Measurements from ENCODE around the gene XRCC5.

XRCC5 gene

DNA sequence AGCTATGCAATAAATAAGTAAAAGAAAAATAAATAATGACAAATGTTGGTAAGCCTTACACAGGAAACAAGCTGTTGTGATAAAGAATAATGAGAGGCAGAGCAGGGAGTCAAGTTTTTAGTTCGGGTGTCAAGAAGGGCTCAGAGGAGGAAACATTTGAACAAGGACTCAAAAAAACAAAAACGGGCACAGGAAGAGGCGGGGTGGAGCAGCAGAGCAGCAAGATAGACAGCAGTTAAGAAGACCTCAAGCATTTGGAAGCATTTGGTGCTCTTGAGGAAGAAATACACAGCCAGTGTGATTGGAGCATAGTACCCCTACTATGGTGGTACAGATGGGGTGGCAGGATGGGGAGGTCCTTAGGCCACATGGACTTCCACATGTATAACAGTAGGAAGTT, 24.6 kb upstream of the XRCC5 start:
- DNase-seq (ENCODE audit: low read depth, low spot score), result no peak

GRCh38 chr2:216086207-216086893, 22.8 kb upstream of the XRCC5 start:
- DNase-seq (ENCODE audit: low read depth, low spot score), result no peak

- DNase-seq (ENCODE audit: low read depth, low spot score), result no peak
These were observed 18.8 kb upstream of the XRCC5 start for GRCh38 chr2:216090369-216090786.

- no peak for DNase-seq (ENCODE audit: low read depth, low spot score)
These were observed 16.5 kb upstream of the XRCC5 start for GRCh38 chr2:216092646-216093045.

DNA sequence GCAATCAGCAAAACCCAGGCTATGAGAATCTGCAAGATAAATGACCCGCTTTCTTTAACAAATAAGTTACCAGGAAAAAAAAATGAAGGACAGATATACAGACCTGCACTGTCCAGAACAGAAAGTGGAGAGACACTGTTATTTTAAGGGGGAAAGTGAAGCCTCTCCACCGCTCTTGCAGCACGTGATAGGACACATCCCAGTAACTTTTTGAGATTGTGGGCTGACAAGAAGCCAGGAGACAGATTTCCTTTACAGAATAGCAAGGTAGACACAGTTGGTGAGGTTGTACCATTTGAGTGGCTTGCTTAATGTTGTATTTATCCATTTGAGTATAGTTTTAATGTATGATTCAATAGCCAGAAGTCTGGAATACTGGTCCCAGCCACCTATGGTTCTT, 14.4 kb upstream of the XRCC5 start:
- no peak for DNase-seq (ENCODE audit: low read depth, low spot score)

- DNase-seq (ENCODE audit: low read depth, low spot score), result no peak
These were observed 10.5 kb upstream of the XRCC5 start for GRCh38 chr2:216098421-216099334.

DNA sequence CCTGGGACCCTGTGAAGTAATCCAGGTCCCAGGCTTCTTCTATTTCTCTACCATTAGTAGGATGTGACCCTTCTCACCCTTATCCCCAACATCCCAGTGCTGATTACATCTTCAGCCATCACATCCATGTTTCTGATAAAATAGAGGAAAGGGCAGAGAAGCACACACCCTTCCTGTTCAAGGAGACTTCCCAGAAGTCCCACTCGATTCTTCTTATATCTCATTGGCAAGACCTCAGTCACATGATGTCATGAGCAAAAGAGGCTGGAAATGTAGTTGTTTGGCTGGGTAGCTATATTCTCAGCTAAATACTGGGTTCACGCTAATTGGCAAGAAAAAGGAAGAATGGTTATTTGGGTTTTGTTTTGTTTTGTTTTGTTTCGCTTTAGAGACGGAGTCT, 8.0 kb upstream of the XRCC5 start:
- DNase-seq (ENCODE audit: low read depth, low spot score), result no peak

DNA sequence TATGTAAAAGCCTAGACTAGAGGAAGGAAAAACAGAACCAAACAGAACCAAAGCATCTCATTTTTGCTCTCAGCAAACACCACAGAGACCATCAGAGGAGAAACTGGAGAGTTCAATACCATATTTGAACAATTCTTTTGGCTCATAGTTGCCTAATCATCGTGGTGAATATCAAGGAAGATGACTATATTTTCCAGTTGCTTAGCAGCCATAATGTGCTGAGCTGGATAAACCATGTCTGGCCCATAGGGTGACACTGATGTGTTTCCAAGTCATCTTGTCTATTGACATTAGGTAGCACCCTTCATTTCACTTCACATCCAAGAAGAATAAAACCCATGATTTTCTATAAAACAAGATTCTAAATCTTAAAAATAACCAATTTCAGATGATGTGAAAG, 5.9 kb upstream of the XRCC5 start:
- DNase-seq (ENCODE audit: low read depth, low spot score), result no peak

DNA sequence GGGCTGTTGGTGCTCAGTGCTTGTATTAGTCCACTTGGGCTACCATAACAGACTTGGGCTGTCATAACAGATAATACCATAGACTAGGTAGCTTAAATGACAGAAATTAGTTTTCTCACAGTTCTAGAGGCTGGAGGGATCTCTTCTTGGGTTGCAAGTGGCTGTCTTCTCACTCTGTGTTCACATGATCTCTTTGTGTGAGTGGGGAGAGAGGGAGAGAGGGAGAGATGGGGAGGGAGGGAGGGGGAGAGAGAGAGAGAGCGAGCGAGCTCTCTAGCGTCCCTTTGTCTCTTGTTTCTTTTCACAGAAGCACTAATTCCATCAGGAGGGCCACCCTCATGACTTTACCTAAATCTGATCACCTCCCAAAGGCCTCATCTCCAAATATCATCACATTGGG, 4.5 kb upstream of the XRCC5 start:
- DNase-seq (ENCODE audit: low read depth, low spot score), result no peak

GRCh38 chr2:216107320-216107719, 1.8 kb upstream of the XRCC5 start:
- DNase-seq (ENCODE audit: low read depth, low spot score), result no peak

GRCh38 chr2:216107760-216108159, 1.4 kb upstream of the XRCC5 start:
- DNase-seq (ENCODE audit: low read depth, low spot score), result no peak

- DNase-seq (ENCODE audit: low read depth, low spot score), result no peak
These were observed 710 bp upstream of the XRCC5 start for GRCh38 chr2:216108310-216108966.

DNA sequence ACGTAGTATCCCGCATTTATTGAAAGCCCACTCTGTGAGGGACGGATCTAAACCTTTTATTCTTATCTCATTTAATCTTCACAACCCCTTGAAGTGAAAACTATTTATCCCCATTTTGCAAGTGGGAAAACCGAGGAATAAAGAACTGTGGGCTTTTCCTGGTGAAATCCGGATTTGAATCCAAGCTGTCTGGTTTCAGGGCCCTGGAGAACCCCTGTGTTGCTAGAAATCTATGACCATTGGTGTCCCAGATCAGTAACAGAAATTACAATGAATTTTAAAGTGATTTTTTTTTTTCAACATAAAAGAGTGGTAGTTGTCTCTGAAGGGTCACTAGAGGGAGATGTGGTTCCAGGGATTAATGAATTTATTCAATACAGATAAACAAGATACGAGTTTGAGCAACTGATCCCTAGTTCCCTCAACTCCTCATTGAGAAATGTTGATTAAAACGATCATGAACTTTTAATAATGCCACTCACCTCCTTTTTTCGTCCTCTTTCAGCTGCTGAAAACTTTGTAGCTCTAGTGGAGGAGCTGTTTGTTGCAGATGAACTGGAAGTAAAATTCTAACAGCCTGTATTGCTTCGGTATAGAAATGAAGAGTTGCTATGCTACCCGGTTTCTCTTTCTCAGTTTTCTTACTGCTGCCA, 940 bp downstream of the XRCC5 start:
- DNase-seq (ENCODE audit: low read depth, low spot score), result no peak

DNA sequence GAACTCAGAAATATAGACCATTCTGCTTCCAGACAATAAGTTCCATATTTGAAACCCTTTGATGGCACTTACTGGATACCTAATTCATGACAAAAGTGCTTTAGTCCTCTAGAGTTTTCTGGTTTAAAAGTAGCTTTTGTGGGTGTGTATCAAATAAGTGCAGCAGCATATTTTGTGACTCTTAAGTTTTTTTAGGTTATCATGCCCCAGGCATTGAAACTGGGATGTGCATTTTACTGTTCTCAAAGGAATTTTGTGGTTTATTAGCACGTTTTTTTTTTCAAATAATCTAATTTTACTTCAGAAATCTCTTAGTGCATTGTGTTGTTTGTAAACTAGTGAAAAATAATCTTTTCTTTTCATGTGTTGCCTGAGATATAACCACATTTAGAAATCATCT, 1.5 kb downstream of the XRCC5 start:
- DNase-seq (ENCODE audit: low read depth, low spot score), result no peak

DNA sequence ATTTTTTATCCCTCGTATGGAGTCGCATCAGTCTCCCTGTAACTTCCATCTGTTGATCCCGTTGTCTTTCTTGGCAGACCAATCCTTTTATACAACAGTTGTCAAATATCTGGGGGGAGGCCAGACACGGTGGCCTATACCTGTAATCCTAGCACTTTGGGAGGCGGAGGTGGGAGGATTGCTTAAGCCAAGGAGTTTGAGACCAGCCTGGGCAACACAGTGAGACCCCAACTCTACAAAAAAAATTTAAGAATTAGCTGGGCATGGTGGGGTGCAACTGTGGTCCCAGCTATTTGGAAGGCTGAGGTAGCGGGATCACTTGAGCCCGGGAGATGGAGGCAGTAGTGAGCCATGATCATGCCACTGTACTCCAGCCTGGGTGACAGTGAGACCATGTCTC, 2.0 kb downstream of the XRCC5 start:
- no peak for DNase-seq (ENCODE audit: low read depth, low spot score)

DNA sequence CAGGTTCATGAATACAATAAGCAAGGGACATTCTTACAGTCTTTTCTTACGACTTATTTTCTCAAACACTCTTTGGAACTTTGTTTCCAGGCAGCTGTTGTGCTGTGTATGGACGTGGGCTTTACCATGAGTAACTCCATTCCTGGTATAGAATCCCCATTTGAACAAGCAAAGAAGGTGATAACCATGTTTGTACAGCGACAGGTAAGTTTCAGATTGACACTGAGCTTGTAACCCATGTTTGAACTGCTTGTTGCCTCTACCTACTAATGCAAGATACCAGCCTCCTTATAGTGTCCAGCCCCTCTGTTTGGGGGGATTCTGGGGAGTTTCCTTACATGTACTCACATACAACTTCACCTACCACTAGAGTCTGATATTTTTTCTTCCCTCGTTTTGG, 3.8 kb downstream of the XRCC5 start:
- DNase-seq (ENCODE audit: low read depth, low spot score), result no peak

- no peak for DNase-seq (ENCODE audit: low read depth, low spot score)
These were observed 4.4 kb downstream of the XRCC5 start for GRCh38 chr2:216113572-216113971.

- no peak for DNase-seq (ENCODE audit: low read depth, low spot score)
These were observed 5.2 kb downstream of the XRCC5 start for GRCh38 chr2:216114382-216114713.

GRCh38 chr2:216114714-216115531, 5.8 kb downstream of the XRCC5 start:
- peak; percentile 96 for DNase-seq (ENCODE audit: low read depth, low spot score)

DNA sequence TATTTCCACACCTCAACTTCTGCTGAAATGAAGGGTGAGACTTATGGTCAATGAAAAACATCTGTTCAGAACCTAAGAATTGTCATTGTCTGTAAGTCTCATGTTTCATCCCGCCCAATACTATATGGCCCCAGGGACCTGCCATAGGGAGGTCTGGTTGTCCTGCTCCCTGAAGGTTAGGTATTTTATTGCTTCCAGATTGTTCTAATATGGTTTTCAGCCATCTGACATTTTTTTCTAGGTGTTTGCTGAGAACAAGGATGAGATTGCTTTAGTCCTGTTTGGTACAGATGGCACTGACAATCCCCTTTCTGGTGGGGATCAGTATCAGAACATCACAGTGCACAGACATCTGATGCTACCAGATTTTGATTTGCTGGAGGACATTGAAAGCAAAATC, 7.3 kb downstream of the XRCC5 start:
- DNase-seq (ENCODE audit: low read depth, low spot score), result no peak
